ENCODE data around the gene USP25. TPM values are rescaled to one million over a fixed set of nuclear protein-coding genes. Genes with fewer than 3 reads are reported as not detected.

The USP25 gene
- total RNA-seq, 1 experiment from 2014 or later, result 22.1 TPM

DNA sequence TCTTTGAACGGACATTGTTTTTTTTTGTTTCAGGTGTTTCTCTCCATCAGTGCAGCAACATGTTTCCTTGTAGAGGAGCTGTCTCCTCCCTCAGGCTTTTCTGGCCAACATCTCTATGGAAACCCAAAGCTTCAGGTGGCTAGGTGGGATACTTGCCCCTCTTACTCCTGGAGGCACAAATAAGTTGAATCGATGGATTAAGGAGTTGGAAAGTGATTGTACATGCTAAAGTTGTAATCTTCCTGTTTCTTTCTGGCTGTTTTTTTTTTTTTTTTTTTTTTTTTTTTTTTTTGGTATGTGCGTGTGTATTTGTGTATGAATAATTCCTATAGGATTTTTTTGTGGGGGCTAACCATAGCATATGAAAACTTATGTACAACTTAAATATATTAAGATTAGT is 10.6 kb downstream of the USP25 start:
- no peak for DNase-seq
- TF ChIP-seq, protein P1, sequence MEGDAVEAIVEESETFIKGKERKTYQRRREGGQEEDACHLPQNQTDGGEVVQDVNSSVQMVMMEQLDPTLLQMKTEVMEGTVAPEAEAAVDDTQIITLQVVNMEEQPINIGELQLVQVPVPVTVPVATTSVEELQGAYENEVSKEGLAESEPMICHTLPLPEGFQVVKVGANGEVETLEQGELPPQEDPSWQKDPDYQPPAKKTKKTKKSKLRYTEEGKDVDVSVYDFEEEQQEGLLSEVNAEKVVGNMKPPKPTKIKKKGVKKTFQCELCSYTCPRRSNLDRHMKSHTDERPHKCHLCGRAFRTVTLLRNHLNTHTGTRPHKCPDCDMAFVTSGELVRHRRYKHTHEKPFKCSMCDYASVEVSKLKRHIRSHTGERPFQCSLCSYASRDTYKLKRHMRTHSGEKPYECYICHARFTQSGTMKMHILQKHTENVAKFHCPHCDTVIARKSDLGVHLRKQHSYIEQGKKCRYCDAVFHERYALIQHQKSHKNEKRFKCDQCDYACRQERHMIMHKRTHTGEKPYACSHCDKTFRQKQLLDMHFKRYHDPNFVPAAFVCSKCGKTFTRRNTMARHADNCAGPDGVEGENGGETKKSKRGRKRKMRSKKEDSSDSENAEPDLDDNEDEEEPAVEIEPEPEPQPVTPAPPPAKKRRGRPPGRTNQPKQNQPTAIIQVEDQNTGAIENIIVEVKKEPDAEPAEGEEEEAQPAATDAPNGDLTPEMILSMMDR (IDR thresholded peaks at IDR 0.05; ENCODE audit: unreplicated experiment), result no peak
- Mint-ChIP-seq H3K27me3 (ENCODE audit: unreplicated experiment) (no peaks in the 10 kb centered on the region), H3K36me3 (ENCODE audit: insufficient read depth, unreplicated experiment) (peaks cover 6% of the 10 kb centered on the region), H3K4me3 (ENCODE audit: low read depth, unreplicated experiment) (no peak overlapping the region), H3K4me1 (ENCODE audit: low read depth, unreplicated experiment) (peaks cover 61% of the 10 kb centered on the region), H3K27ac (ENCODE audit: unreplicated experiment) (no peak overlapping the region), H3K9me3 (ENCODE audit: low read depth, unreplicated experiment) (no peaks in the 10 kb centered on the region)
- CTCF ChIA-PET, result no interaction called here
- no TSS peak for BruUV-seq (replicated peaks)
- intact Hi-C loops (cut with micrococcal nuclease; ENCODE audit: unreplicated experiment), result no loop called here

DNA sequence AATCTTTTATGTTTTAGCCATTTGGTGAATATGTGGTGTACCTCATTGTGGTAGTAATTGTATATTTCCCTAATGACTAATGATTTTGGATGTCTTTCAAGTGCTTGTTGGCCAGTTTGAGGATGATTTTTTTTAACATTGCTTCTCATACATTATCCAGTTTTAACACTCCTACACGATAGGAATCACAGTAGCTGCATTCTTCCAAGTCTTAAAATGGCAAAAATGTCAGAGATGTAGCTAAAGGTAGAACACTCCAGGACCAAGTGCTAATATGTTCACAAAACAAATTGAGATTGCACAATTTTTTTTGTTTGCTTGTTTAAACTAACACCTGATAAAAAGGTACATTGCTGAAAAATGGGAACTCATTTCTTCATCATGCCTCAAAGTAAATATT is 11.7 kb downstream of the USP25 start:
- Mint-ChIP-seq H3K4me1 (ENCODE audit: low read depth, unreplicated experiment) (peaks cover 52% of the 10 kb centered on the region), H3K27ac (ENCODE audit: unreplicated experiment) (no peak overlapping the region), H3K36me3 (ENCODE audit: insufficient read depth, unreplicated experiment) (no peaks in the 10 kb centered on the region), H3K4me3 (ENCODE audit: low read depth, unreplicated experiment) (no peak overlapping the region), H3K27me3 (ENCODE audit: unreplicated experiment) (no peaks in the 10 kb centered on the region), H3K9me3 (ENCODE audit: low read depth, unreplicated experiment) (no peaks in the 10 kb centered on the region)
- TF ChIP-seq, protein P1 (IDR thresholded peaks at IDR 0.05; ENCODE audit: unreplicated experiment), result no peak
- intact Hi-C loops (cut with micrococcal nuclease; ENCODE audit: unreplicated experiment), result no loop called here
- DNase-seq, result no peak
- no TSS peak for BruUV-seq (replicated peaks)
- CTCF ChIA-PET, result no interaction called here

DNA sequence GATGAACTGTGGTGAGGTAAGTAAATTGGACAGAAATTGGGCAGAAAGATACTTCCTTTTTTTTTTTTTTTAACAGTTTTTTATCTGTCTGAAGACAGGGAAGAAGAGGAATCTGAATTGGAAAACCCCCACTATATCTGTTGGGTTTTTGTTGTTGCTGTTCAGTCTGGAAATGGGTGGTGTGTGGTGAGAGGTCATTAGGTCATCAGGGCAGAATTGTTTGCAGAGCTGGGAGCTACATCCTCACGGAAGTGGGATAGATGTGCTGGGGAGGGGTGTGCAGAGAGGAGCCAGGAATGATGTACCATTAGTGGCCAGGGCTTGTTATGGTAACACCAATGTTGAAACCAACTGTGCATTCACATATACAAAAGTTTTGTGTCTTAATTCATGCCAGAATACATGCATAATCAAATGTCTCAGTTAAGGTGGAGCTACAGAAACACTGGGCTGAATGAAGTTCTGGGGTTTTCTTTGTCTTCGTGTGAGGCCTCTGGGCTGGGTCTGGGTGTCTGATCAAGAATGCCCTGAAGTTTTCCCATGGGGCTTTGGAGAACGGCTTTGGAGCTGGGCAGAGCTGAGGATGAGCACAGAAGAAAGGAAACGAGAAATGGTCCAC is 12.4 kb downstream of the USP25 start:
- no TSS peak for BruUV-seq (replicated peaks)
- DNase-seq, result no peak
- TF ChIP-seq, protein P1 (IDR thresholded peaks at IDR 0.05; ENCODE audit: unreplicated experiment), result no peak
- CTCF ChIA-PET, result no interaction called here
- peak overlapping the region; percentile 23 for H3K27ac Mint-ChIP-seq (ENCODE audit: unreplicated experiment)
- H3K27me3 Mint-ChIP-seq (ENCODE audit: unreplicated experiment), result no peaks in the 10 kb centered on the region
- H3K4me1 Mint-ChIP-seq (ENCODE audit: low read depth, unreplicated experiment), result peaks cover 46% of the 10 kb centered on the region
- no peak overlapping the region for H3K4me3 Mint-ChIP-seq (ENCODE audit: low read depth, unreplicated experiment)
- no peaks in the 10 kb centered on the region for H3K36me3 Mint-ChIP-seq (ENCODE audit: insufficient read depth, unreplicated experiment)
- intact Hi-C loops (cut with micrococcal nuclease; ENCODE audit: unreplicated experiment), result no loop called here
- no peaks in the 10 kb centered on the region for H3K9me3 Mint-ChIP-seq (ENCODE audit: low read depth, unreplicated experiment)

DNA sequence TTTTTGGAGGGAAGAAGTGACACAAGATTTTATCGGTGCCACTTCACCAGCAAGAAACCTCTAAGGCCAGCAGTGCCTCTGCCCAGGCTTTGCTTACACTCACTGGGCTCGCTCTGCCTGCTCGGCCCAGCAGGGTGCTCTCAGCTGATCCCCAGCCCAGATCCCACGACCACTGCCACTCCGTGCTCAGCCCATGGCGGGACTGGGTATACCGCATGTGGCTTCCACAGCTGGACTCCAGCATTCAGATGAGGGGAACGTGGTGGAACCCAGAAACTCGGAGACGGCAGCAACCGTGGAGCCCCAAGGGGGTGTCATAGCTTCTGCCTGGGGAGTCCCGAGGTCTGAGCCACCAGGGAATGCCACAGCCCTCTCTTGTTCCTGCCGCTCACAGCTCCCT is 12.9 kb downstream of the USP25 start:
- DNase-seq, result no peak
- no TSS peak for BruUV-seq (replicated peaks)
- intact Hi-C loops (cut with micrococcal nuclease; ENCODE audit: unreplicated experiment), result no loop called here
- H3K4me3 Mint-ChIP-seq (ENCODE audit: low read depth, unreplicated experiment), result no peak overlapping the region
- no peaks in the 10 kb centered on the region for H3K27me3 Mint-ChIP-seq (ENCODE audit: unreplicated experiment)
- TF ChIP-seq, protein P1 (IDR thresholded peaks at IDR 0.05; ENCODE audit: unreplicated experiment), result no peak
- no peaks in the 10 kb centered on the region for H3K36me3 Mint-ChIP-seq (ENCODE audit: insufficient read depth, unreplicated experiment)
- CTCF ChIA-PET, result no interaction called here
- H3K4me1 Mint-ChIP-seq (ENCODE audit: low read depth, unreplicated experiment), result peaks cover 41% of the 10 kb centered on the region
- H3K9me3 Mint-ChIP-seq (ENCODE audit: low read depth, unreplicated experiment), result no peaks in the 10 kb centered on the region
- H3K27ac Mint-ChIP-seq (ENCODE audit: unreplicated experiment), result no peak overlapping the region
